Stimulated activated CD8-positive, alpha-beta memory T cell treated with anti-CD3 and anti-CD28 coated beads, Interleukin-12 subunit alpha, Interleukin-12 subunit beta, amount 100 ng/mL, for 24 hours (primary cell): ENCODE data around the gene CBR1.
"Not testable (repeated sequence)": the region's sequence is repeated elsewhere in the genome, so short reads cannot be mapped to it uniquely, and the experiment has no call there.

Experiments used
- DNase-seq: peaks from one replicate; pipeline ENCODE4 v3.0.0-alpha.2; 2020; ENCODE audit errors: extremely low read depth

Gene CBR1

GRCh38 chr21:36048357-36048756 is 21.5 kb upstream of the CBR1 start:
- DNase-seq: no peak

GRCh38 chr21:36052860-36053714 is 16.7 kb upstream of the CBR1 start:
- DNase-seq: no peak

GRCh38 chr21:36053715-36054062 is 16.1 kb upstream of the CBR1 start:
- no peak for DNase-seq

- no peak for DNase-seq
These were observed 14.3 kb upstream of the CBR1 start for GRCh38 chr21:36055551-36055950.

GRCh38 chr21:36059823-36060158 is 10.0 kb upstream of the CBR1 start:
- DNase-seq: no peak

GRCh38 chr21:36060159-36060921 is 9.5 kb upstream of the CBR1 start, which contains the start of gene SETD4:
Gene SETD4, minus strand, starts transcription at chr21:36060526. Its CDS starts 1,638 bp downstream, at chr21:36058888.
- peak; percentile 85 for DNase-seq

GRCh38 chr21:36061445-36061844 is 8.4 kb upstream of the CBR1 start:
- DNase-seq: no peak

- no peak for DNase-seq
These were observed 6.3 kb upstream of the CBR1 start for GRCh38 chr21:36063375-36064084.

- DNase-seq: no peak
These were observed 5.8 kb upstream of the CBR1 start for GRCh38 chr21:36064085-36064460.

- DNase-seq: no peak
These were observed 4.3 kb upstream of the CBR1 start for GRCh38 chr21:36065497-36066036.

GRCh38 chr21:36068748-36069398 is 951 bp upstream of the CBR1 start:
- no peak for DNase-seq

GRCh38 chr21:36070999-36071398 is 1.2 kb downstream of the CBR1 start:
- DNase-seq: no peak

GRCh38 chr21:36072453-36073162 is 2.8 kb downstream of the CBR1 start:
- no peak for DNase-seq

- DNase-seq: no peak
These were observed 3.4 kb downstream of the CBR1 start for GRCh38 chr21:36073181-36073580.

GRCh38 chr21:36073911-36074310 is 4.1 kb downstream of the CBR1 start:
- DNase-seq: not testable (repeated sequence)

GRCh38 chr21:36075171-36075570 is 5.3 kb downstream of the CBR1 start:
- no peak for DNase-seq

GRCh38 chr21:36075953-36076352 is 6.1 kb downstream of the CBR1 start:
- no peak for DNase-seq

- no peak for DNase-seq
These were observed 7.2 kb downstream of the CBR1 start for GRCh38 chr21:36076878-36077655.

GRCh38 chr21:36077758-36078157 is 7.9 kb downstream of the CBR1 start:
- DNase-seq: no peak

- DNase-seq: no peak
These were observed 9.3 kb downstream of the CBR1 start for GRCh38 chr21:36079010-36079649.
